ENCODE results near the gene CDK14.

Gene CDK14

DNA sequence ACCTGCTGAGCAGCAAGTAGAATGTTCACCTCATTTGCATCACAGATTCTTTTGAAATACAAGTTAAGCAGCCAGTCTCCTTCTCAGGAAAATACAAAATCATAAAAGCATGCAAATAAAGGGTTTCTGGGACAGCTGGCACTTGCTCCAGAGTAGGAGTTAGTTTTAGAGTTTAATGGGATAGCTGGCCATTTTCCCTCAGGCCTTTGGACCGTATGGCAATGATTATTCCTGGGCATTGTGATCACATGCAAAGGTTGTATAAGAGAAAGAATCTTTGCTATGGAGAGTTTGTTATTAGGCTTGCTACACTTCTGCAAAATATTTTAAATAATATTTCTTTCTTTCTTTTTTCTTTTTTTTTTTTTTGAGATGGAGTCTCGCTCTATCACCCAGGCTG, 240.8 kb downstream of the CDK14 start:
- DNase-seq: no peak

GRCh38 chr7:90838799-90839198, 242.7 kb downstream of the CDK14 start:
- DNase-seq: no peak

DNA sequence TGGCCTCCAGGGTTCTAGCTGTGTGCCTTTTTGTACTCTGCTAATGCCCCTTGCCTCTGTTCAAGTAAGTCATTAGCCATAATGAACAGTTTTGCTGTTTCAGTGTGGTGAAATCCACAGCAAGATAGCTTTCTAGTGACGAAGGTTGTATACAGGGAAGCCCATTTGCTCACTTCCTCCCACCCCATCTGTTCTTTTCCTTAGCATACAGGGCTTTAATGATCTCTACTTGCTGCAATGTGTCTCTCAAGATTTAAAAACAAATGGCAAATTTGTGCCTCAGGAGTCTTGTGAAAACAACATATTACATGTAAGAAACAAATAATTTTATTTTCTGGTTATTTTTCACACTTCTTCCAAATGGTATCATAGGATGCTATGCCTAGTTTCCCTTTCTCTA, 243.2 kb downstream of the CDK14 start:
- no peak for DNase-seq

GRCh38 chr7:90839727-90840291, 243.7 kb downstream of the CDK14 start:
- no peak for DNase-seq

DNA sequence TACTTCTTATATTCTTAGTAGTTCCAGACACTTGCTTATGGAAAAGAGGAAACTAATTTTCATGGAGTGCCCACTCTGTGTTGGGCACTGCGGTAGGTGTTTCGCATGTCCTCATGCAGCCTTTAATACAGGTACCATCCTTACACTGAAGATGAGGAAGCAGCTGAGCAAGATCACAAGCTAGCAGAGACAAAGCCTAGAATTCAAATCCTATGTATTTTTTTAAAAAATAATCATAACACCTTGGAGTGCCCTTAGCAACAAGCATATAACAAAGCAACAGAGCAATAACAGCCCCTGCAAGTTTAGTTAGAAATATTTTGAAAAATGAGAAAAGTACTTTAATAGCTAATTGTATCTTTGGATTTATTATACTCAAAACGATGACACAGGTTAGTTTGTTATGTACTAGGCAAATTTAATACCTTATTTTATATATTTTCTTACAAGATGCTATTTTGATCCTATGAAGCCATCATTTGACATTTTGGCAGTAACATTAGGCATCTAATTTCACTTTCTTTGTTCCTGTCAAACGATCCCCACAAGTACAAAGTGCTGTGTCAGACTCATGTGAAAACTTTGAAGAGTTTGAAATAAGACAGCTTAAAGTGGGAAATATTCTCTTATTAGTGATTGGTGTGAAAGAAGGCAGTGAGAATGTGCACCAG, 245.8 kb downstream of the CDK14 start:
- no peak for DNase-seq

DNA sequence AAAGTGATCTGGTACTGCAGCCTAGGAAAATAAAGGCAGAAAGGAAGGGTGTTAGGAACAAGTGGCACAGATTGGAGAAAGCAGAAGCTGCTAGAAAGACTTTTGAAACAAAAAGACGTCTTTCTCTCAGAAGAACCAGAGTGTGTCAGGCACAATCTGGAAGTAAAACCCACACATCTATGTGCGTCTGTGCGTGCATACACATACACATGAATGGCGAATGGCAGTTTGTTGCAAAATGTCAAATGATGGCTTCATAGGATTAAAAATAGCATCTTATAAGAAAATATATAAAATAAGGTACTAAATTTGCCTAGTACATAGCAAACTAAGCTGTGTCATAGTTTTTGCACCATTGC, 246.3 kb downstream of the CDK14 start:
- DNase-seq: no peak

DNA sequence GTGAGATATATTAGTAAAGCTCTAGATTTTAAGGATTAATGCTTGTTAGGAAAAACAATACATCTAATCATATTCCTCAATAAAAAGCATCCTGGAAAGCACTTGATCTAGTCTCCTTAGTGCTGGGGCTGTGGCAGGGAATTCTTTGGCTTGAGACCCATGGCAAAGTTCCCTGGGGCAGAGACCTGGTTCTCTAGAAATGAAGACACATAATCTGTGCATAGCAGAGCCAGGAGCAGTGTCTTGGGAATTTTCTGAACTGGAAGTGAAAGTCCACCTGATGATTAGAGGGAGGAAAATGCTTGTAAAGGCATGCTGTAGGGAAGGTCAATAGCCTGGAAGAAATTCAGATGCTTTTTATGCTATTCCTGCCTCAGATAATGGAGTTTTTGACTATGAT, 247.4 kb downstream of the CDK14 start:
- DNase-seq: no peak

DNA sequence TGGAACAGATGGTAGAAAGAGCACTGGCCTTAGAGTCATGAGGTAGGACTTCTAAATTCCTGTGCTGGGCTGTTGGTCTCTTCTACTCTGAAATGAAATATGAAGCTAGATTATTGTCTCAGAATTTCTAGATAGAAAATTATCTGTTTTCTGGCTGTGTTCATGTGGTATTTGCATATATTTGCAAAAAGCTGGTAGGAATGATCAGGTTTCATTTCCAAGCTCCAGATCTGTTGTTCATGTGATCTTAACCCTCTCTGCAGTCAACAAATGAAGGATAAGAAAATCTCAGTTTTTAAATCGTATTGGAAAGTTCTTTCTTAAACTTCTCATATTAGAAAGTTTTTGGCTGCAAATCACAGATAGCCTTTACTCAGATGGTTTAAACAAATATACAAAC, 248.3 kb downstream of the CDK14 start:
- DNase-seq: no peak

DNA sequence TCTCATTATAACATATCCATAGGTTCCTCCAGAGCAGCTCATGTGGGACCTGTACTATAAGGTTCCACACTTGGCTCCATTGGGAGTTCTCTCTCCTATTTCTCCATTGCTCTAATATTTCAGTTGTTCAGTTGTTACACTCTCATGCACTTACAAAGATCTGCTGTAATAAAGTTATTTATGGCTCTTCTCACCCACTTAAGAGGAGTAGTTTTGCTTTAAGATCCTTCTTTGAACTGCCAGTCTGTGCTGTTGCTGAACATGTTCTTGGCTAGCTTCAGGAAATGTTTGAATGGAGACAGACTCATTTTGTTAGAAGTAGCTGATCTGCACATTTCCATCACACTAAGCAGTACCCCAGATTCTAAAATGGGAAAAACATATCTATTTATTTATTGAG, 250.1 kb downstream of the CDK14 start:
- no peak for DNase-seq

- DNase-seq: no peak
These were observed 253.9 kb downstream of the CDK14 start for GRCh38 chr7:90850066-90850465.

DNA sequence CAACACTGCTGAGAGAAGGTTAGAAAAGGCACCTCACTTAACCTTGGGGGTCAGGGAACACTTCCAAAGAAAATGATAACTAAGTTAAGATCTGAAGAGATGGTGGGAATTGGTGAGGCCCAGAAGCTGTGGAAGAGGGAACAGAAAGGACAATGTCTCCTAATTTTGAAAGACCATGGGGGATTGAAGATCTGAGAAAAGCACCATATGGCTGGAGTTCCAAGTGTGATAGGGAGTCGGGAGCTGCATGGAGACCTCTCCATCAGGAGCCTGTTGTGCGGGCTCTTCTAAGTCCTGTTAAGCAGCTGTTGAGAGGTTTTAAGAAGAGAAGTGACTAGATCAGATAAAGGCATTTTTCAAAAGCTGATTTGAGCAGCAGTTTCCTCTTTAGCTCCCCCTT, 254.3 kb downstream of the CDK14 start:
- DNase-seq: no peak

DNA sequence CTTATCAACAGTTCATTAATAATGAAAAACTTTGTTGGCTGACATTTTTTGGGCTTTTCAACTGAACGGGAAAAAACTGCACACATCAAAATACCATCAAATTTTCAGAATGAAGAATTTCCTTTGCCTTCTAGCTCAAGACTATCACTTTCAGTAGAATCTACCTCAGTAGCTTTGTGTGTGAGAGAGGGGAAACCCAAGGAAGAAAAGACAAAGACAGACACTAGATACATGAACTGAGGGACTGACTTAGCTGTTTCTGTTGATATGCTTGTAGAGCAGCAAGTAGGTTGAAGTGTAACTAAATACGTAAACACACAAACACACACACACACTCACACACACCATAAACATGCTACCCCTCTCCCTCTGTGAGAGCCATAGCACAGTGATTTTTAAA, 257.1 kb downstream of the CDK14 start:
- DNase-seq: no peak

GRCh38 chr7:90856351-90857070, 260.4 kb downstream of the CDK14 start:
- DNase-seq: no peak

DNA sequence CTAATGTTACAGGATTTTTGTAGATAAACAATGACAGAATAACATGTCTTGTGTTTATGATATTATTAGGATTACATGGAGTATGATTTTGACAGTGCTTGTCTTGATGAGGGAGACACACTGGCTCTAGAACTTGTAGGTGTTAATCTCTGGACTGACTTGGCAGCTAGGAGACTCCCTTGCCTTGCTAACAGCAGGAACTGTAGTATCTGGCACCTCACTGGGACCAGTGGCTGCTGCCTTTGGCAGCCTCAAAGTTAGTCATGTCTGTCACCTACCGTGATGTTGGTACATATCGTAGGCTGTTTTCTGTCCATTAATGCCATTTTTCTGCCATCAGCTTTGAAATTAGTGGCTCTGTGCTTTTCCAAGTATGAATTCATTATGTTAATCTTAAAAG, 261.5 kb downstream of the CDK14 start:
- DNase-seq: no peak

GRCh38 chr7:90858546-90858945, 262.4 kb downstream of the CDK14 start:
- no peak for DNase-seq

GRCh38 chr7:90859521-90859920, 263.4 kb downstream of the CDK14 start:
- no peak for DNase-seq

DNA sequence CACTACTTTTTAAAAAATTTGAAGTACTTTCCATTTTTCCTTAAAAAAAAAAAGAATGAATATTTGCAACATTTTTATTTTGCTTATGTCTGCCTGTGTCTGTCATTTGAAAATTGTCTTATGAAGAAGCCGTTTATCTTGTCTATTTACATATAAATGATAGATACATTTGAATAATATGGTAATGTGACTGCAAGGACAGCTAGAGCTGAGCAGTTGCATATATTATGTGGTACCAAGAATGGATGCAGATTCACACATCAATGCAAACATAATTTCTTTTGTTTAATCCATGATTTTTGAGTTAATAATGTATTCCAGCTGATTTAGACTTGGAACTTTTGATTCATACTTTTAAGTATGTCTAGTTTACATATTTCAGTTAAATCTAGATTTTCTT, 268.0 kb downstream of the CDK14 start:
- no peak for DNase-seq

- no peak for DNase-seq
These were observed 273.2 kb downstream of the CDK14 start for GRCh38 chr7:90869335-90869734.

DNA sequence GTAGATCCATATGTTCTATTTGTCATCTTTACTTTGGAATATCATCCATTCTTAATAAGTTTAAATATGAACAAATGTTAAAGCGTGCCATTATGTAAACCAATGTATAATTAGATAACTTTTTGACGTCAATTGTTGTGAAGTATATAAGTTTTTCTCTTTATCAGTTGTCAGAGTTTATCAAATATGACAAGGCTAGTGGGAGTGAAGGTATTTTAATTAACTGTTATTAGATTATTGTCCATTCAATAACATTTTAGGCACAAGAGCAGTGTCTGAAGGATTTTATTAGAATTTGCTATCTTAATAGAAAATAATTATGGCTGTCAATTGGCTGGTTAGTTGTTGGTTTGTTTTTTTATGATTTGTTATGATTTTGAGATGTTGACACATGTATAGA, 280.6 kb downstream of the CDK14 start:
- no peak for DNase-seq

GRCh38 chr7:90877201-90877600, 281.1 kb downstream of the CDK14 start:
- DNase-seq: no peak

- no peak for DNase-seq
These were observed 283.8 kb downstream of the CDK14 start for GRCh38 chr7:90879924-90880323.

DNA sequence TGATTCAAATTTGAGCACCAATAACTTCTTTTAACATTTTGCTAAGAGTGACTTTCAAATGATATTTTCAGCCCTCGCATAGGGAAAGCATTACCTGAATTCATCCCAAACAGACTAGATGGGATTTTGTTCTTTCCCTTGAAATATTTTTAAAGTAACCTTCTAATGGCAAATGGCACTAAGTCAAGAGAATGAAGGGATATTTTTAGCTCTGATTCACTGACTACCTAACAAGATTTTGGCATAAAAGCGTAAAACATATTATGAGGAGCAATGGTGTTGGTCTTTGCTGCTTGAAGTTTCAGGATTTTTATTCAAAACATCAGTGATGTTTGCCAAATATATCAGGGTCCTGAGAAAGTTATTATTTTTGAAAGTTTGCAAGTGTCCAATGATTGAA, 290.3 kb downstream of the CDK14 start:
- DNase-seq: no peak

DNA sequence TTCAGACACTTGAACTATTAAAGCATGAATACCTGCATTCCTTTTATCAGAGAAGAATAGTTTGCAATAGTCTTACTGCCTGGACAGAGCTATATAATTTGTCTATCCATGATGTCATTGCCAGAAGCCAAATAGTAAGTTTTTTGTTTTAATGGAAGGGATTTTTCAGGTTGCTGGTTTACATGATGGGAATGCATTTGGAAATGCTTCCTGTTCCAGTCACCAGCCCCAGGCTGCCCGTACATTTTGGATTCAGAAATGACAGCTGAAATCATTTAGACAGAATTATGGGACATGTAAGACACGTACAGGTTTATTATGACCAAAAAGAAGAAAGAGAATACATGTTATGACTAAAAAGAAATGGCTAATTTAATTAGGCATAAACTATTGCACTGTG, 293.1 kb downstream of the CDK14 start:
- DNase-seq: no peak

Measured in amygdala (tissue), 56 donors.